Suprapubic skin (tissue), 4 donors: ENCODE data around the gene CAMTA1. TPM values are rescaled to one million over a fixed set of nuclear protein-coding genes. Genes with fewer than 3 reads are reported as not detected.
"Not testable (repeated sequence)": the region's sequence is repeated elsewhere in the genome, so short reads cannot be mapped to it uniquely, and the experiment has no call there.

Source experiments
- DNase-seq, 2 donors: peaks; one replicate each; pipeline ENCODE4 v3.0.0-alpha.2; 2019; ENCODE audit warnings: low spot score in 2 of 2
- H3K27ac ChIP-seq: fragments of 200-600 bp; sonication (generic); one replicate; pipeline ENCODE4 v1.5.1; 2019
- H3K27me3 ChIP-seq: fragments of 200-600 bp; sonication (generic); one replicate; pipeline ENCODE4 v1.5.1; 2019
- H3K36me3 ChIP-seq: fragments of 200-600 bp; sonication (generic); one replicate; pipeline ENCODE4 v1.5.1; 2019
- H3K4me1 ChIP-seq: fragments of 200-600 bp; sonication (generic); one replicate; pipeline ENCODE4 v1.5.1; 2019
- H3K4me3 ChIP-seq: fragments of 200-600 bp; sonication (generic); one replicate; pipeline ENCODE4 v1.5.1; 2019; ENCODE audit warnings: mild to moderate bottlenecking
- H3K9me3 ChIP-seq: fragments of 200-600 bp; sonication (generic); one replicate; pipeline ENCODE4 v1.5.1; 2019
- EP300 ChIP-seq: sonication (generic); formaldehyde crosslinking; IDR thresholded peaks from one replicate; pipeline ENCODE4 v1.6.1; 2017; ENCODE audit warnings: antibody characterized with exemption
- POLR2A ChIP-seq, 2 donors: fragments of 450-650 bp; IDR thresholded peaks; one replicate each; pipeline ENCODE4 v1.6.1; 2017; ENCODE audit warnings: antibody characterized with exemption in 2 of 2, mild to moderate bottlenecking in 2 of 2, moderate library complexity in 2 of 2
- POLR2AphosphoS5 ChIP-seq, 3 donors: sonication (generic); formaldehyde crosslinking; IDR thresholded peaks; one replicate each; pipeline ENCODE4 v1.6.1; 2017; ENCODE audit warnings: antibody characterized with exemption in 3 of 3
- WGBS: methylation state at CpG from one replicate; pipeline ENCODE4 v1.1.5; 2018; 5-methylcytosine and 5-hydroxymethylcytosine counted together
- total RNA-seq, 4 donors: library from RNA; depleted of rRNA; stranded (reverse); fragments of >200 nt; gene quantifications; one replicate each; pipeline ENCODE4 v1.1.0, GENCODE V29; 2016
- TF ChIP-seq, protein P1 (sequence below), 2 donors: fragments of 200-600 bp in 1 of 2; fragments of 450-650 bp in 1 of 2; sonication (generic) in 1 of 2; IDR thresholded peaks; one replicate each; pipeline ENCODE4 v1.5.1; 2016 to 2019; ENCODE audit warnings: antibody characterized with exemption in 2 of 2, mild to moderate bottlenecking in 1 of 2, moderate library complexity in 1 of 2

The CAMTA1 gene
- total RNA-seq, 4 donors from 2014 or later = 40.4 to 54.1 (median 46.6) TPM

DNA sequence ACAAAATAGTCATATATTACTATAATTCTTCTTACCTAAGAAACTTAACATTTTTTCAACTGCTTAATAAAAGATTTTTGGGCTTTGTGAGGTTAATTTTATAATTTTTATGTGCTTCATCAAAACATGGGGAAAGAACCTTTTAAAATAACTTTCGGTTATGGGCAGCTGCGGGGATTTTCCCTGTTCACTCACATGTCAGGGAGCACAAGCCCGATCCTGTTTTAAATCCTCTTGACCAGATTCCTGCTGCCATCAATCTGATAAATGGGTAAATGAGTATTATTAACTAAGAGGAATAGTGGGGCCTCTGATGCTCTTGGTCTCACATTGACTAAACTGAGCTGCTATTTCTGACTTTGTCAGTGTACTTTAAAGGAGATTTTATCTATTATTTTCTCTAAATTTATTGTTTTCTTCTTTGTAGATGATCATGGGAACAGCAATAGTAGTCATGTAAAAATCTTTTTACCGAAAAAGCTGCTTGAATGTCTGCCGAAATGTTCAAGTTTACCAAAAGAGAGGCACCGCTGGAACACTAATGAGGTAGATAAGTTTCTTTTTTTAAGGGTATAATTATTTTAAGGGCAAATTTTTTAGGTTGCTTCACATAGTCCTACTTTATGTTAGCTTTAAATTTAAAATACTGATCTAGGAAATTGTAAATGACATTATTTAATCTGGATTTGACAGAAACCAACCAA lies 39.6 kb downstream of the CAMTA1 start:
- no peaks in the 10 kb centered on the region for H3K27me3 ChIP-seq
- peaks cover 19% of the 10 kb centered on the region for H3K4me1 ChIP-seq
- no peak overlapping the region for H3K4me3 ChIP-seq
- peaks cover 5% of the 10 kb centered on the region for H3K36me3 ChIP-seq
- no peak overlapping the region for H3K27ac ChIP-seq
- no peaks in the 10 kb centered on the region for H3K9me3 ChIP-seq
- WGBS = 68% methylated on average over 6 of the region's 6 CpGs
- no peak for DNase-seq
- TF ChIP-seq POLR2AphosphoS5 (IDR thresholded peaks at IDR 0.05) (no peak), POLR2A (IDR thresholded peaks at IDR 0.05) (no peak), EP300 (no peak)
- TF ChIP-seq, protein P1, sequence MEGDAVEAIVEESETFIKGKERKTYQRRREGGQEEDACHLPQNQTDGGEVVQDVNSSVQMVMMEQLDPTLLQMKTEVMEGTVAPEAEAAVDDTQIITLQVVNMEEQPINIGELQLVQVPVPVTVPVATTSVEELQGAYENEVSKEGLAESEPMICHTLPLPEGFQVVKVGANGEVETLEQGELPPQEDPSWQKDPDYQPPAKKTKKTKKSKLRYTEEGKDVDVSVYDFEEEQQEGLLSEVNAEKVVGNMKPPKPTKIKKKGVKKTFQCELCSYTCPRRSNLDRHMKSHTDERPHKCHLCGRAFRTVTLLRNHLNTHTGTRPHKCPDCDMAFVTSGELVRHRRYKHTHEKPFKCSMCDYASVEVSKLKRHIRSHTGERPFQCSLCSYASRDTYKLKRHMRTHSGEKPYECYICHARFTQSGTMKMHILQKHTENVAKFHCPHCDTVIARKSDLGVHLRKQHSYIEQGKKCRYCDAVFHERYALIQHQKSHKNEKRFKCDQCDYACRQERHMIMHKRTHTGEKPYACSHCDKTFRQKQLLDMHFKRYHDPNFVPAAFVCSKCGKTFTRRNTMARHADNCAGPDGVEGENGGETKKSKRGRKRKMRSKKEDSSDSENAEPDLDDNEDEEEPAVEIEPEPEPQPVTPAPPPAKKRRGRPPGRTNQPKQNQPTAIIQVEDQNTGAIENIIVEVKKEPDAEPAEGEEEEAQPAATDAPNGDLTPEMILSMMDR (IDR thresholded peaks at IDR 0.05) = no peak

DNA sequence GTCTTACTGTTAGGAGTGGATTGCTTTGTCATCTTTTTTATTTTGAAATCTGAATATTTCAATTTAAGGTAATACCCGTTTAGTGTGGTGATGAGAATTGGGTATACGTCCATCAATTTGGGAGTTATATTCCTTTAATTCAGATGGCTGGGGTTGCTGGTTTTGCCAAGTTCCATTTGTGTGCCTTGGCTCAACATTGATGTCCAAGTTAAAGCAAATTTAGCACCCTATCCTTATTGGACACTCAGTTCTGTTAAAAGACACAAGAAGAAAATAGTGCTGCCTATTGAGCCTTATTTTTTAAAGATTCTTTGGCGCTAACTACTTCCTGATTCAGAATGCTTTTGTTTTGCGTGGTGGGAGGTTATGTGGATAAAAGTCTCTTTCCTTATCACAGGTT lies 40.6 kb downstream of the CAMTA1 start:
- Histone ChIP-seq H3K9me3 (no peaks in the 10 kb centered on the region), H3K4me3 (no peak overlapping the region), H3K4me1 (peaks cover 12% of the 10 kb centered on the region), H3K27me3 (no peaks in the 10 kb centered on the region), H3K27ac (no peak overlapping the region), H3K36me3 (peaks cover 5% of the 10 kb centered on the region)
- TF ChIP-seq, protein P1 (IDR thresholded peaks at IDR 0.05) = no peak
- TF ChIP-seq POLR2AphosphoS5 (IDR thresholded peaks at IDR 0.05) (no peak), POLR2A (IDR thresholded peaks at IDR 0.05) (no peak), EP300 (no peak)
- WGBS = 88% methylated on average over 4 of the region's 4 CpGs
- DNase-seq = no peak

DNA sequence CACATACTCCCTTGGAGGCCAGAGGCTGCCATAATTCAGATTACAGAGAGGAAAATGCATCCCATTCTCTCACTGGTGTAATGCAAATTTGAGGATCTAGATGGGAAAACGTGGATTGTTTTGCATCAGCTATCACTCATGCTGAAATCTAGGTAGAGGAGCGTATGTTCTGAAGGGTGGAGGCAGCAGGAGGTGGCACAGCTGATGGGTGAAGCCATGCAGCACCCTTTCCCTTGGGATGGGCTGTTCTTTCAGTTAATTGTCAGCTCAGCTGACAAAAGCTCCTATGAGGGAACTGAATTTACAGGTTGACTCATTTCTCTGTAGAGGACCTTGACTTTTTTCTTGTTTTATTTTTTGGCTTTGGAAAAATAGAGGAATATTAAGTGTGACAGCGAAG lies 41.8 kb downstream of the CAMTA1 start:
- peaks cover 9% of the 10 kb centered on the region for H3K4me1 ChIP-seq
- H3K4me3 ChIP-seq = no peak overlapping the region
- no peak for DNase-seq
- H3K9me3 ChIP-seq = no peaks in the 10 kb centered on the region
- no peak overlapping the region for H3K27ac ChIP-seq
- TF ChIP-seq POLR2A (IDR thresholded peaks at IDR 0.05) (no peak), EP300 (no peak), POLR2AphosphoS5 (IDR thresholded peaks at IDR 0.05) (no peak)
- TF ChIP-seq, protein P1 (IDR thresholded peaks at IDR 0.05) = no peak
- H3K36me3 ChIP-seq = peaks cover 5% of the 10 kb centered on the region
- WGBS = 93% methylated on average over 3 of the region's 3 CpGs
- H3K27me3 ChIP-seq = no peaks in the 10 kb centered on the region

DNA sequence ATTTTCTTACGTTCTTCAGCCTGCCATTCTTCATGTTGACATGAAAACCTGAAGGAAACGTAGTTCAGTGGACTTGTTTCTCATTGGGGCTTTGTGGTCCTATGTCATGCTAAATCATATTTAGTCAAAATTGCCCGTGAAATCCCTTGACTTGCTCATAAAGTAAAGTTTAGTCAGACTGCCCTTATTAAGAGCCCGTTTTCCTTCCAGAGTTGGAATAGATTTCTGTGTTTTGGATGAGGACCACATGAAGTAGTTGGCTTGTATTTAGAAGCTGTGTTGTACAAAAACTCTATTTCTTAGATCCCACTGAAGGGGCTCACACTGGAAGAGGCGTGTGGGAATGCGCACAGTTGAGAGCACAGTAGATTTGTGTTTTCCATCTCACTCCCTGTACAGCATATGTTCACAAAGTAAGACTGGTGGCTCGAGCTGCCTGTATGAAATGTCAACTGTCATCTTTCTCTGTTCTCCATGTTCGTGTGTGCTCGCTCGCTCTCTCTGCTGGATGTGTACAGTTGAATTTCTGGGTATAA lies 42.4 kb downstream of the CAMTA1 start:
- WGBS = 83% methylated on average over 10 of the region's 10 CpGs
- H3K4me3 ChIP-seq = no peak overlapping the region
- TF ChIP-seq, protein P1 (IDR thresholded peaks at IDR 0.05) = no peak
- TF ChIP-seq POLR2A (IDR thresholded peaks at IDR 0.05) = no peak
- no peak for TF ChIP-seq POLR2AphosphoS5 (IDR thresholded peaks at IDR 0.05)

GRCh38 chr1:6831366-6831765 lies 46.1 kb downstream of the CAMTA1 start:
- TF ChIP-seq POLR2AphosphoS5 (IDR thresholded peaks at IDR 0.05) = no peak
- TF ChIP-seq, protein P1 (IDR thresholded peaks at IDR 0.05) = no peak
- TF ChIP-seq EP300 = no peak
- TF ChIP-seq POLR2A (IDR thresholded peaks at IDR 0.05) = no peak
- Histone ChIP-seq H3K4me3 (no peak overlapping the region), H3K36me3 (peaks cover 3% of the 10 kb centered on the region), H3K27me3 (no peaks in the 10 kb centered on the region), H3K27ac (no peak overlapping the region), H3K4me1 (no peaks in the 10 kb centered on the region), H3K9me3 (no peaks in the 10 kb centered on the region)
- no peak for DNase-seq
- 87% methylated on average over 1 of the region's 1 CpG for WGBS

More for the DNA sequence above, 42.4 kb downstream of the CAMTA1 start:
- Histone ChIP-seq H3K27ac (no peak overlapping the region), H3K27me3 (no peaks in the 10 kb centered on the region), H3K4me1 (peaks cover 9% of the 10 kb centered on the region), H3K36me3 (peaks cover 5% of the 10 kb centered on the region), H3K9me3 (no peaks in the 10 kb centered on the region)
- no peak for DNase-seq

- not testable (repeated sequence) for DNase-seq
Measured at GRCh38 chr1:6832006-6832405, 46.8 kb downstream of the CAMTA1 start.

More at GRCh38 chr1:6832006-6832405, 46.8 kb downstream of the CAMTA1 start:
- H3K4me1 ChIP-seq, H3K36me3 ChIP-seq, H3K9me3 ChIP-seq, H3K27me3 ChIP-seq, H3K27ac ChIP-seq, H3K4me3 ChIP-seq: not testable (repeated sequence)
- 94% methylated on average over 2 of the region's 2 CpGs for WGBS
